HG03521 (cell line): ENCODE data around the gene CPZ.
"Not testable (repeated sequence)": the region's sequence is repeated elsewhere in the genome, so short reads cannot be mapped to it uniquely, and the experiment has no call there.

ENCODE experiments used
- ATAC-seq: cut with Tn5 transposase; IDR thresholded peaks from one replicate; pipeline ENCODE4 v1.9.1; 2021; ENCODE audit warnings: mild to moderate bottlenecking, moderate library complexity; ENCODE audit not compliant: unreplicated experiment

Gene CPZ

DNA sequence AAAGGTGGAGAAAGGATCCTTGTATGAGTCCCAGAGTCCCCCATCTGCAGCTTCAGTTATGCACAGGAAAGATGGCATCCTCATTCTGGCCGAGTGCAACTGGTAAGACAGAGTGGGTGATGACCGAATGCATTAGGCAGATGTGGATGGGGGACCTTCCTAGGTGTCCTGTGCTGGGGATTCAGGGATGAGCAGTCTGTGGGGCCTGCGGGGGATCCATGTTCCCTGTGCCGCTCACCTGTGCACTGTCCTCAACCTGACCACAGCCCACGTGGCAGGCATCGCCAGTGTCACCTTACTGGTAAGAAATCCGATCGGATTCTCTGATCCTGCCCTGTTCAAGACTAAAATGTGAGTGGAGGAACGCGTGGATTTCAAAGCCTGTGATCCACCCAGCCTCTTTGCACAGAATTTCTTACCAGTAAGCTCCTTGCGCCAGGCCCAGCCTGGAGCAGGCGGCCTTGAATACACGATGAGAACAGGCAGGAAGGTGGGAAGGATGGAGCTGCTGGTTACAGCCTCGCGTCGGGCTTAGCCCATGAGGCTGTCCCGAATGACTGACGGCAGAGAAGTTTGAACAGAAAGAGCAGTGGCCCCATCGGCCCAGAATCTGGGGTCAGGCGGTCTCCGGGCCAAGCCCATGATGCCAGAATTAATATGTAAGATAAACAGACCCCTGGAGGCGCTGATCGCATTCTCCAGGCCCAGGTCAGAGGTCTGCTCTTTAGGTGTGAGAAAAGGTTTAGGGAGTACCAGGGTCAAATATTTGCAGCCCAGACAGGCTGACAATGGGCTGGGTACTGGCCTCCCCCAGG is 56.5 kb downstream of the CPZ start:
- ATAC-seq, result no peak

DNA sequence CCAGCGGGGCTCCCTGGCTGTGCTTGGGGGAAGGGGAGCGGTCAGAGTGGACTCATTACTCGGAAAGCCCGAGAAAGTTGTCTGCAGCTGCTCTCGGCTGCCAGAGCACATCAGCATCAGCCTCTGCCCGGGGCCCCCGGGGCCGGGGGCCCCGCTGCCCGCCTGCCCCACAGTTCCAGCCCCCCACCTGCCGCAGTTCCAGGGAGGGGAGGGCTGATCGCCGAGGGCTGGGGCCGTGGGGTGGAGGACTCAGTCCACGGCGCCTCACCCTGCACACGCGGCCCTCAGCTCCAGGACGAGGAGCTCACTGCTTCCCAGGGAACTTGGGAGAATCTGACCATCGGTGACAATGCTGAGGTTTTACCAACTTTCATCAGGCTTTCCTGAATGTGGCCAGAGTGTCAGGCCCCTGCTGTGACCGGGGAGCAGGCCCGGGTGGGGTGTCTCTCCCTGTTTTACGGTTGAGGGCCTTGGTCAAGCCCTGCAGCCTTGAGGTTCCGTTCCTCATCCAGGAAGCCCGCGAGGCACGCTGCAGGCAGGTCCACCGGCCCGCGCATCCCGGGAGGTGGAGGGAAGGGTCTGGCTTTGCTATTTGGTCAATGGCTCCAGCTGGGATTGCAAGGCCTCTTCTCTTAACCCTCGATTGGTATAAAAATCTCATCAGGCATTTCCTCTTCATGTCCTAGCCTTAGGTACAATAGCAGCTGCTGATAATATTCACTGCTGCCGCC is 57.2 kb downstream of the CPZ start:
- no peak for ATAC-seq

DNA sequence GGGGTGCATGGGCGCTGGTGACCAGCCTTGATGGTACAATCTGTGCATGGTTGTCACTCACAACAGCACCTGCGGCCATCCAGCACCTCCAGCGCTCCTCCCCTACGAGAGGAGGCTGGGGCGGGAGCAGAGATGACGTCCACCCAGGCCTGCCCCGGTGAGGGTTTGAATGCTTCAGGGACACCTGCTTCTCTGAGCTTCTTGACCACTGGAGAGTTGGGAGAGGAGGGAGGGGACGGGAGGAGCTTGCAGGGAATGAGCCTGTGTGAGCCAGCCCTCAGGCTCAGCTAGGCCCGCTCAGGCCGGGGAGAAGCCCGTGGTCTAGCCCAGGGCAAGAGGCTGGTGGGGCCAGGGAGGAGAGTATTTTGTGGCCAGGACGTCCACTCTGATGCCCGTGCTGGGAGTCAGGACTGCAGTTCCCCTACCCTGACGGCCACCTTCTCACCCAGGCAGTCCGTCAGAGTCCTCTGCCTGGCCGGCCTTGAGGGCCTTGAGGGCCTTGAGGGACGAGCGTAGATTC is 59.2 kb downstream of the CPZ start:
- ATAC-seq, result no peak

DNA sequence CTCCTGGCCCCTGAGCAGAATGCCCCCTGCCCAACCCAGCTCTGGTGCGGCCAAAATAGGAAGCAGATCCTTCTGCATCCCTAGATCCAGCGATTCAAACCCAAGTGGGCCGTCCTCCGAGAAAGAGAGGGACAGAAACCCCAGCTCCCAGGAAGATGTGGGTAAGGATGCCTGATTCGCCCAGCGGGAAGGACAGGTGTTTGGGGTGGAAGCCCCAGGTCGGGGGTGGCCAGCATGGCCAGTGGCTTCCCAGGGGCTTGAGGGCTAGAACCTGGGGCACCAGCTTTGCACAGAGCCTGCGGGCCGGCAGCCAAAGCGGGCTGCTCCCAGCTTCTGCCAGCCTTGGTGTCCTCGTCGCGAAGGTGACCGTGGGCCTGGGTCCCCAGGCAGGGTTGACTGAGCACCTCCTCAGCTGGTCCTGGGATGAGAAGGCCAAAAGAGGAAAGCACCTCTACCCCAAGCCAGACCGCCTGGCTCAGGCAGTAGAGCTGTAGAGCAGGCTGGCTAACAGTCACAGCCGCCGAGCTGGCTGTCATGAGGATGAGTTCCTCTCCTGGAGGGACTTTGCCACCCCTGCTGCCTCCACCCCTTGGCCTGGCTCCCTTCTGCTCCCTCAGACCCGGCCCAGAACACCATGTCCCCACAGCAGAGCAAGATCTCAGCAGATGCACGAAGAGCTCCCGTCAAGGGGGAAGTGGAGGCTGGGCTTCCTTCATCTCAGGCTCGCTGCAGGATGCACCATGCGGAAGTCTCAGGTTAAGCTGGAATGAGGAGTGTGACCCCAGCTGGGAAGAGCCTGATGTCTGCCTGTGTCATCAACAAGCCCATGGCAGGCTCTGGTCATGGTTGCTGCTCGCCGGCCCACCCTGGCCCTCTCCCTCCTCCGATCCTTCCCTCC is 59.9 kb downstream of the CPZ start:
- ATAC-seq, result no peak

DNA sequence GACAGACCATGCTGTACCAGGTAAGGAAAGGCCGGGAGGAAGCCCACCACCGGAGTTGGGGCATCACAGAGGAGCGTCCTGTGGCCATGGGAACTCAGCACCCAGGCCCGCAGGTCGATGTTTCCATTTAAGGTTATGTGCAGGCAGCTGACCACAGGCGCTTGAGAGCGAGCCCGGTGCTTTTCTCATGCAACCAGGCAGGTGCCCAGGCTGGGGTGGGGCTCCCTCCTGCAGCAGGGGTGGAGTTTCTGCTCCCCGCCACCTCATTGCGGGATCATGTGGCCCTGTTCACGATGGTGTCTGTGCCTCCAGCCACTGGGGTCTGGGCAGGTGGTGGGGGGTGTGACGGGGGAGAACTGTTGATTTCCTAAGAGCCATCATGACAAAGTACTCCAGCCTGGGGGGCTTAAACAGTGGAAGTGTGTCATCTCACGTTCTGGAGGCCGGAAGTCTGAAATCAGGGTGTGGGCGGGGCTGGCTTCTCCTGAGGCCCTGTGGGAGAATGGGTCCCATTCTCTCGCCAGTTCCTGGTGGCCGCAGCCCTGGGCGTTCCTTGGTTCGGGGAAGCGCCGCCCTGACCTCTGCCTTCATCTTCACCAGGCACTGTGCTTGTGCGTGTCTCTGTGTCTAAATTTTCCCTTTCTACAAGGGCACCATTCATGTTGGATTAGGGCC is 60.9 kb downstream of the CPZ start:
- ATAC-seq, result no peak

DNA sequence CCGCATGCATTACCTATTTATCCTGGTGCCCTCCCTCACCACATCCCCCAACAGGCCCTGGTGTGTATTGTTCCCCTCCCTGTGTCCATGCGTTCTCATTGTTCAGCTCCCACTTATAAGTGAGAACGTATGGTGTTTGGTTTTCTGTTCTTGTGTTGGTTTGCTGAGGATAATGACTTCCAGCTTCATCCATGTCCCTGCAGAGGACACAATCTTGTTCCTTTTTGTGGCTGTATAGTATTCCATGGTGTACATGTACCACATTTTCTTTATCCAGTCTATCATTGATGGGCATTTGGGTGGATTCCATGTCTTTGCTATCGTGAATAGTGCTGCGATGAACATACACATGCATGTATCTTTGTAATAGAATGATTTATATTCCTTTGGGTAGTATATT is 61.6 kb downstream of the CPZ start:
- not testable (repeated sequence) for ATAC-seq

DNA sequence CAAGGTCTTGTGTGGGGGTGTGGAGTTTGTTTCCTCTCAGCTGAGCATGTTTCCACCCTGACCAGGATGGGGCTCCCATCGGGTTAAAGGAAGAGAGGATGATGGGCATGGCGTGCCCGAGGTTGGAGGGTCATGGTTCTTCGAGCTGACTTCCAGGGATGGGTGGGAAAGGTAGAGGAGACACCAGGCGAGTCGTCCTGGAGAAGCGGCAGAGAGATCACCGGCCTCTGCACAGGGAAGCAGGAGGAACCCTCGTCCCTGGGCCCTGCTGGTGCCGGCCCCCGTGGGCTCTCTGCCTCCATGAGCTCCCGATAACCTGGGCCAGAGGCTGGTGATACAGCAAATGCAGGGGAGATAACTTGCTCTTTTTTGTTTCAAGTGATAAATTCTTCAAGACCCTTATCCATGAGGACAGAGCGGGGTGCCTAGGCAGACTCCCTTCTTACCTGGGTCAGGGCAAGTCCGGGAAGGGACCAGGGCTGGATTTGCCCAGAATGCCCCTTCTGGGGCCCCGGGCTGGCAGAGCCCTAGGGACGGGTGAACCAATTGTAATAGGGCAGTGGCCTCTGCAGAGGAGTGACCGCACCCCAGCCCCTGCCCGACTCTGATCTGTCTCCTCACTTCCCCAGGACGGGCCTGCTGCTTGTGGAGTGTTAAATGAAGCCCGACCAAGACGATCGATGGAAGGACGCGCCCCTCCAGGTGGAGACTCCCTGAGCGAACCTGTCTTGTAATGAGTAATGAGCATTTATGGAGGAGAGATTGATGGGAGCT is 63.0 kb downstream of the CPZ start:
- ATAC-seq, result no peak

DNA sequence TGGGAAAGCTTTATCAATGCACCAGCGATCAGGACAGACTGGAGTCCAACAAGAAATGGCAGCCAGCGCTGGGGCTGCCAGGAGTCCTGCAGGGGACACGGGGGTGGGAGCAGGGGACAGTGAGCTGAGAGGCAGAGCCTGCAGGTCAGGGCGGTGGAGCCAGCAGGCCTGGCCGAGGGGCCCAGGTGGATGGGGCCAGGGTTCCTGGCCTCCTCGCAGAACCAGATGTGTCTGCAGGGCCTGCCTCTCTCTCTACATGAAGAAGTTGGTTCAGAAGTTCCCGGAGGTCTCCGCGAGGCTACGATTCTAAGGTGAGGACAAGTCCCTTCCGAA is 63.6 kb downstream of the CPZ start:
- no peak for ATAC-seq

DNA sequence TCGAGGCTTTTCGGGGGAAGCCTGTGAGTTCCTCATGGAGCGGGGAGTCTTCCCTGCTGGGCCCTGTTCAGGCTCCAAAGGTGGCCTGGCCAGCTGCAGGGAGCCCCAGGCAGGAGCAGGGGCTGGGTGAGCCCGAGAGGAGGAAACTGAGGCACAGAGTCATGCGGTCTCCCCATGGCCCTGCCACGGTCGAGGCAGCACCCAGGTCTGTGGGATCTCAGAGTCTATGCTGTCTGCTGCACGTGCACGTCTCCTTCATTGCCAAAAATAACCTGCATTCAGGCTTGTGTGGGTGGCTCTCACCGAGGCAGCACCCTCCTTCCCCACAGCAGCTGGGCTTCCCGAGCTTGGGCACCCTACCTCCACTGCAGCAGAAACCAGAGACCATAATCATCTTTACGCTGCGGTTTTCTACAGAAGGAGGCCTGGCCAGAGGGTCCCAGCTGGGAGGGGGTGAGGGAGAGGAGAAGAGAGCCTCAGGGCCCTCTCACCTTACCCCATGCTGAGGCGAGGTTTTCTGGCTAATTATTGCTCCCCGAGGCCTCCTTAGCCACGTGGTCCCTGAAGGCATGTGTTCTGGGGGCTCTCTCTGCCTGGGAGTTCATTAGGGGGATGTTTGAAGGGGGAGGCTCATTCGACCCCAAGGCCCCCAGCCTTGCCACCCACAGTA is 64.3 kb downstream of the CPZ start:
- ATAC-seq, result no peak

DNA sequence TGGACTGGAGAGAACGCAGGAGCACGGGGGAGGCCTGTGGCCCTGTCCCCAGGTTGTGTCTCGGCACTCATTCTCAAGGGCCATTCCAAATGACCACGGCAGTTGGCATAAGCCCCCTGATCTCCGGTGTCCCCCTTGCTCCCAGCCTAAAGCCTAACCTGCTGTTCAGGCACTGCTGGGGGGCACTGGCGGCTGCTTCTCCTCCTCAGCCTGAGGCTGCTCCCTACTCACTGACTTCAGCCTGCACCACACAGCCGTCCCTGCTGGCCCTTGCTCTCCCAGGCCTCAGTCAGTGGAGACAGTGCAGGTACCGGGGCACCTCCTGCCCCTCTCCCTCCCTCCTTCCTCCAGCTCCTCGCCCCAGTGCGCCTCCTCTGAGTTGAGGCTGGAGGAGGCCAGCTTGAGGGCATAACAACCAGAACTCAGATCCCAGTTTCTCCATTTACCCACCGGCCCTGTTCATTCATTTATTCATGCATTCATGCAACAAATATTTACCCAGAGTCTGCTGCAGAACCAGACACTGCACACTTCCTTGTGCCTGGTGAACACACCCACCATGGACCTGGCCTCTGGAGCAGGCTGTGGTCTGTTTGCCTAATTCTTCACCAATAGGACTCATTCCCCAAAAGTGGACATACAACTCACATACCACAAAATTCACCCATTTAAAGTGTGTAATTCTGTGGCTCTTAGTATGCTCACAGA is 65.0 kb downstream of the CPZ start:
- no peak for ATAC-seq

DNA sequence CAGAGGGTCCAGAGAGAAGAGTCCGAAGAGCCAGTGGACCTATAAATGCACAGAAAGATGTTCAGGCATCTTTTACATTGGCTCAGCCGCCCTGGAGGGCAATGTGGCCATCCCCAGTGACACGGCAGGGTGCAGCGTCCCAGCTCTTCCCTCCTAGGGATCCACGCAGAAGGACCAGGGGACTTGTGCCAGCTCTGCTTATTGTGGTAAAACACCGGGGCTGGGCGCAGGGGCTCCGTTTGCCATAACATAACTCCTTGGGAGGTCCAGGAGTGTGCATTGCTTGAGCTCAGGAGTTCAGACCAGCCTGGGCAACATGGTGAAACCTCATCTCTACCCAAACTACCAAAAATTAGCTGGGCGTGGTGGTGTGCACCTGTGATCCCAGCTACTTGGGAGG is 70.2 kb downstream of the CPZ start:
- ATAC-seq, result no peak

DNA sequence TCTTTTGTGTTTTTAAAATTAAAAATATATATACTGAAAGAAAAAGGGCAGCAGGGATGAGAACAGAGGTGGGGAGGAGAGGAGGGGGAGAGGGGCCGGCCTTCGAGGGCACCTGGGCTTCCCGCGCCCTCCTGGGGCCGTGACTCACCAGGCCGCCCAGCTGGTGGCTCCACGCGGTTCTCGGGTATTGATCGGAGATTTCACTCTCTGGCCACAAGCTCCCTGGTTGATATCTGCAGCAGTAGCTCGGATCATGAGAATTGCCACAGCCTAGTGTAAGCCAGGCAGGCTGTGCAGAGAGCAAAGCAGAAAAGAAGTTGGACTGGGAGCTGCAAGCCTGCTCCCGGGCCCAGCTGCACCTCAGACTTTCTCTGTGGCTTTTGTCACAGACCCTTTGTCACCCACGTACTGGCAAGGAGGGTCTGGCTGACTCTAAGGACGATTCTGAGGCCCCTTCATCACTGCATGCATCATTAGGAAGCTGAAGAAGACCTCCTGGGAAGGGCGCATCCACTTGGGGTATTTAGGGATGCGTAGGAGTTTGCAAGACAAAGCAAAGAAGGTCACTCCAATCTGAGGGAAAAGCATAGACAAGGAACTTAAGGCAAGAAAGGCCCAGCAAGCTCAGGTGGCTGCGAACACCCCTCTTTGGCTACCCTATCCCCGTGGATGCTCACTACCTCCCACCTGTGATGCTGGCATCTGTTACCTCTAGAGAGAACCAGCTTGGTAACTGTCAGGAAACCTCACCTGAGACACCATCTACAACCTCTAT is 71.7 kb downstream of the CPZ start:
- ATAC-seq, result no peak

DNA sequence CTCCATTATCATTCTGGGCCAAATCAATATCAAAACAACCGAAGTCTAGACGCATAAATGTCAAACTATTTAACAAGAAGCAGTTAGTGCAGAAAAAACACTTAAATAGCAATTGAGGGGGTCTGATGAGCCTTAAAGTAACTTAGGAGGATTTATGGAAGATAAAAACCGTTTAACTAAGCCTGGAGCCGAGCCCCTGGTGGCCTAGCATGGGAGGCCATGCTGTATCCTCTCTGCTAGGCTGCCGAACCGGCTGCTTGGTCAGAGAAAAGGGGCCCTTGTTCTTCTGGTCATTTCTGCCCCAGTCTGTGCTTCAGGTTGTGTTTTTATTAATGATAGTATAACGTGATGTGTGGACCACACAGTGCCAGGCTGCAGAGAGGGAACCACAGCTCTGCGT is 72.4 kb downstream of the CPZ start:
- ATAC-seq, result no peak

DNA sequence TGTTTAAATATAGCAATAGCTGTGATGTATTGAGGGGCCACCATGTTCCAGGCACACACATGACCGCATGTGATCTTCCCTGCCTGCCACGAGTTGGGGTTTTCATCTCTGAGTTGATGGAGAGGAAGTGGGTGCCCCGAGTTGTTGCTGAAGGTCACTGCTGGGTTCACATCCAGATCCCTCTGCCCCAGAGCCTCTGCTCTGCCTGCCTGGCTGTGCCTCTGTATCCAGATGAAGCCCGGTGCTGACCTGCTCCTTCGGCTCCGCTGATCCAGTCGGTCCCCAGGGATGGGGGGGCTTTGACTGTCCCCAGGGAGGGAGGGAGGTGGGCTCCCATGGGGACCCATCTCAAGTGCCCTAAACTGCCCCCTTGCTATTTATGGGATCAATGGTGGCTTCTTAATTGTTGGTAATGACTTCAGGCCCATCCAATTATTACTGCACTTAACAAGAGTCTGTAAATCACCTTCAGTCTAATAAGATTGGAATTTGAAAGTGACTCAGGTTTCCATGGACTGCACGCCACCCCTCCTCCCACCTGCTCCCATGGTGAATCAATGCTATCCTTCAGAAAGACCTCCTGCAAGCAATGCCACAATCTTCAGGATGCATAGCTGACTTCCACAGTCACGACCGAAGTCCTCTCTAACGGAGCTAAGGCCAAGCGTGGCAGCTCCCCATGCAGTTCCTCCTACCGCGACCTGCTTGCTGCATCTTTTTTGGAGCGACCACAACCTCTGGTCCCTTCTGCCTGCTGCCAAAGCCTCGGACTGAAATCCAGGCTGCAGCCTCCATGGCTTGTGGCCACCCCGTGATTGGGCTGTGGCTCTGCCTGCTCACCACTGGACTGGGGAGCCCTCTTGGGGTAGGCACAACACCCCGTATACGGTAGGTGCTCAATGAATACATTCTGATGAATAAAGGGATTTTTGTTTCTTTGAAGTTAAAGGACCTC is 73.1 kb downstream of the CPZ start:
- ATAC-seq, result no peak

DNA sequence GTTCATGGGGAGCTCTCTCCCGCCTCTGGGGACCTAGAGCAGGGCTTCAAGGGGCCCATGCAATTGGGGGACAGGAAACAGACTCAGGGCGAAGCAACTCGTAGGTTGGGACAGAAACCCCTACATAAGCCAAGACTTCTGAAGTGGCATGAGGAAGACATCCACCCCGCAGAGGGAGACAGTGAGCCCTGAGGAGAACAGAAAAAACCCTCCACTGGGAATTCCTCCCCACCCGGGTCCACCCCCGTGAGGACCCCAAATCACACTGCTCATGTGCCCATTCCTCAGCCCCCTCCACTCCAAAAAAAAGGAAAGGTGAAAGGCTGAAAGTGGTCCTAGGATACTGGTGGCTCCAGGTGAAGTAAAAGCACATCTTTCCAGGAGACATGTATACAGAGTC is 74.0 kb downstream of the CPZ start:
- no peak for ATAC-seq
